Skeletal muscle tissue (tissue), 4 donors: ENCODE results near the gene DPYSL4. TPM values are rescaled to one million over a fixed set of nuclear protein-coding genes. Genes with fewer than 3 reads are reported as not detected.

Experiments used
- H3K27ac ChIP-seq: one replicate; pipeline ENCODE4 v1.7.0; 2013; ENCODE audit warnings: mild to moderate bottlenecking, low read depth, low read length, inconsistent platforms
- H3K27me3 ChIP-seq, 3 donors: one replicate each; pipeline ENCODE4 v1.7.0; 2013; ENCODE audit warnings: low read length in 3 of 3; ENCODE audit not compliant: control insufficient read depth in 3 of 3, insufficient read depth in 3 of 3
- H3K36me3 ChIP-seq, 3 donors: one replicate each; pipeline ENCODE4 v1.7.0; 2013; ENCODE audit warnings: low read length in 3 of 3; ENCODE audit not compliant: control insufficient read depth in 3 of 3, insufficient read depth in 3 of 3
- H3K4me1 ChIP-seq, 3 donors: one replicate each; pipeline ENCODE4 v1.7.0; 2013; ENCODE audit warnings: low read length in 3 of 3, mild to moderate bottlenecking in 3 of 3; ENCODE audit not compliant: control insufficient read depth in 3 of 3, insufficient read depth in 3 of 3
- H3K4me3 ChIP-seq, 3 donors: one replicate each; pipeline ENCODE4 v1.7.0; 2013; ENCODE audit warnings: low read length in 3 of 3
- H3K9ac ChIP-seq, 3 donors: one replicate each; pipeline ENCODE4 v1.7.0; 2013; ENCODE audit warnings: low read length in 3 of 3, mild to moderate bottlenecking in 3 of 3, moderate library complexity in 2 of 3, low read depth in 1 of 3
- H3K9me3 ChIP-seq, 3 donors: one replicate each; pipeline ENCODE4 v1.7.0; 2013; ENCODE audit warnings: low read length in 3 of 3; ENCODE audit not compliant: control insufficient read depth in 3 of 3
- total RNA-seq: library from RNA; depleted of rRNA; stranded (reverse); fragments of >200 nt; gene quantifications from one replicate; pipeline ENCODE4 v1.2.3, GENCODE V29; 2014
- donor health status: Osteomylitis.

DPYSL4 gene
- total RNA-seq, 1 donor from 2014 or later, result 1.0 TPM

DNA sequence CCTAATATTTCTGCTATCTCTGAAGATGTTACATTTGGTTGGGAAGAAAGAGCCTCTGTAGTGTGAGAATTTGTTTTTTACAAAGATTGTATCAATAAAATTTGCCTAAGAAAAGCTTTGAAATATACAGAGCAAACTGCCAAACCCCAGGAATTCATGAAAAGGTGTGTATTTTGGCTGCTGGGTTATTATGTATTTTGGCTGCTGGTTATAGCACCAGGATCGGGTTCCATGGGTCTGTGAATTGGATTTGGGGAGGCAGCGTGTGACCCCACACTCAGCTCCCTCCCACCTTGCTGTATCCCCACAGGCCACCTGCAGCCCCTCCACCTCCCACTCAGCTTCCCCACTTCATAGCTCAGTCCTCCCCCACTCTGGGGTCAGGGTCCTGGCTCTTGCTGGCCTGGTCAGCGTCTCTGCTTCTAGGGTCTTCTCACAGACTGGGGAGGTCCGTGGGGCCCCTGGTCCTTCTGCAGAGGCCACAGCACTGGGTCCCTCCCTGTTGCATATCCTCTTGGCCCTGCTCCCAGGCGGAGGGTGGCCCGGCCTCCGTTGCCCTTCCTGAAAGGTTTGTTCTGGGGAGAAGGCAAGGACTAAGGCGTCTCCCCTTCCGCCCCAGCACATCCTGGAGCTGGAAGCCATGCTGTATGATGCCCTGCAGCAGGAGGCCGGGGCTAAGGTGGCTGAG, 24.0 kb upstream of the DPYSL4 start:
- peaks cover 0 to 2% (median 0%) of the 10 kb centered on the region in 3 donors for H3K36me3 ChIP-seq
- no peaks in the 10 kb centered on the region for H3K9me3 ChIP-seq
- peak overlapping the region in 1 of 3 donors; percentile 54 for H3K9ac ChIP-seq
- peak overlapping the region in 2 of 3 donors; percentile 32 to 35 for H3K4me3 ChIP-seq
- H3K27ac ChIP-seq, result no peak overlapping the region
- peaks cover 0 to 5% (median 0%) of the 10 kb centered on the region in 3 donors for H3K27me3 ChIP-seq
- H3K4me1 ChIP-seq, result peaks cover 15 to 23% (median 21%) of the 10 kb centered on the region in 3 donors

- no peaks in the 10 kb centered on the region for H3K9me3 ChIP-seq
- H3K27ac ChIP-seq, result no peak overlapping the region
- peaks cover 0 to 2% (median 0%) of the 10 kb centered on the region in 3 donors for H3K36me3 ChIP-seq
- H3K27me3 ChIP-seq, result peaks cover 0 to 5% (median 0%) of the 10 kb centered on the region in 3 donors
- H3K9ac ChIP-seq, result peak overlapping the region in 1 of 3 donors; percentile 54
- peak overlapping the region in 2 of 3 donors; percentile 32 to 35 for H3K4me3 ChIP-seq
- H3K4me1 ChIP-seq, result peaks cover 15 to 23% (median 21%) of the 10 kb centered on the region in 3 donors
Observed at GRCh38 chr10:132163278-132163765, 23.4 kb upstream of the DPYSL4 start.

- H3K9ac ChIP-seq, result no peak overlapping the region
- H3K4me1 ChIP-seq, result peaks cover 15 to 23% (median 21%) of the 10 kb centered on the region in 3 donors
- H3K27ac ChIP-seq, result no peak overlapping the region
- H3K27me3 ChIP-seq, result peaks cover 0 to 5% (median 0%) of the 10 kb centered on the region in 3 donors
- H3K36me3 ChIP-seq, result peaks cover 0 to 4% (median 3%) of the 10 kb centered on the region in 3 donors
- no peak overlapping the region for H3K4me3 ChIP-seq
- no peaks in the 10 kb centered on the region for H3K9me3 ChIP-seq
Observed at GRCh38 chr10:132163826-132164515, 22.8 kb upstream of the DPYSL4 start.

DNA sequence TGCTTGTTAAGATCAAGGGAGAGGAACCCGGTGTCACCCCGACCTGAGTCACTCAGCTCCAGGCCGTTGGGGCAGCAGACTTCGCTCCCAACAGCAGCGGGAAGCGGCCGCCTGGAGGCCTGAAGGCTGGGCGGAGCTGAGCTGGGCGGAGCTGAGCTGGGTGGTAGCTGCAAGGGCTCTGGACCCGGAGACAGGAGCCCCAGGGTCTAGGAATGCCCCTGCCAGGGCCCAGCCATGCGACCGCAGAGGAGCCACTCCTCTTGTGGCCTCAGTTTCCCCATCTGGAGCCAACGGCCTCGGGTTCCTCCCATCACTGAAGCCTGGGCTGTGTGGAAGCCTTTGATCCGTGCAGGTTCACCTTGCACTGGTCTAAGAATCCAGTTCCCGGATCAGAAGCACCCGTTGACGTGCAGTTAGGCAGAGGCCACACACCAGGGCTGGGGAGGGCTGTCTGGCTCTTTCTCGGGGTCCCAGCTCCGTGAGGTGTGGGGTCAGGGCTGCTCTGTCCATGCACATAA, 21.9 kb upstream of the DPYSL4 start:
- H3K27ac ChIP-seq, result no peak overlapping the region
- no peak overlapping the region for H3K4me3 ChIP-seq
- H3K4me1 ChIP-seq, result peaks cover 15 to 23% (median 21%) of the 10 kb centered on the region in 3 donors

DNA sequence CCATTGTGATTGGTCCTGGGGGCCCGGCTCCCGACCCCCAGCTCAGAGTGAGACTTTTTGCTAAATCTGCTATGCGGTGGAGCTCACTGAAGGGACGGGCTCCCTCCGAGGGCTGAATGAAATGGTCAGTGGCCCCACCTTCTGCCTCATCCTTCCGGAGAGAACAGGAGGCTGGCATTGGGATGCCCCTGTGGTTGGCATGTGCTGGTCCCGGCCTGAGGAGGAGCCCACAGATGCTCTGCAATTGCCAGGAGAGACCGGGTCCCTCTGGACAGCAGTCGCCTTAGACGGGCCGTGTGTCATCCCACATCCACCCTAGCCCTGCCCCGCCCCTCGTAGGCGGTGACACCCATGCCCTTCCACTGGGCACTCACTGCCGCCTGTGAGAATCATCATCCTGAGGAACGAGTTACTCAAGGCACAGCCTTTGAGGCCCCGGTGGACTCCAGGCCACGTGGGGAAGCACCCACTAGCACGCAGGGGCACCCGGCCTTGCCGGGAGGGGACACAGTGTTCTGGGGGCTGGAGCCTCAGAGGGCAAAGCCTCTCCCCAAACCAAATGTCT, 21.2 kb upstream of the DPYSL4 start:
- peaks cover 0 to 5% (median 0%) of the 10 kb centered on the region in 3 donors for H3K27me3 ChIP-seq
- H3K9ac ChIP-seq, result no peak overlapping the region
- no peaks in the 10 kb centered on the region for H3K9me3 ChIP-seq
- H3K4me1 ChIP-seq, result peaks cover 15 to 23% (median 21%) of the 10 kb centered on the region in 3 donors
- no peak overlapping the region for H3K4me3 ChIP-seq
- no peak overlapping the region for H3K27ac ChIP-seq
- H3K36me3 ChIP-seq, result peaks cover 0 to 7% (median 6%) of the 10 kb centered on the region in 3 donors

More for the DNA sequence above, 21.9 kb upstream of the DPYSL4 start:
- Histone ChIP-seq H3K9ac (no peak overlapping the region), H3K36me3 (peaks cover 0 to 7% (median 3%) of the 10 kb centered on the region in 3 donors), H3K9me3 (no peaks in the 10 kb centered on the region), H3K27me3 (peaks cover 0 to 5% (median 0%) of the 10 kb centered on the region in 3 donors)

- Histone ChIP-seq H3K4me3 (no peak overlapping the region), H3K4me1 (peaks cover 15 to 23% (median 21%) of the 10 kb centered on the region in 3 donors), H3K36me3 (peaks cover 0 to 7% (median 7%) of the 10 kb centered on the region in 3 donors), H3K27ac (no peak overlapping the region), H3K9ac (no peak overlapping the region), H3K9me3 (no peaks in the 10 kb centered on the region), H3K27me3 (peaks cover 0 to 5% (median 0%) of the 10 kb centered on the region in 3 donors)
Observed at GRCh38 chr10:132166216-132166950, 20.4 kb upstream of the DPYSL4 start.

- no peak overlapping the region for H3K9ac ChIP-seq
- no peak overlapping the region for H3K27ac ChIP-seq
- peaks cover 0 to 7% (median 7%) of the 10 kb centered on the region in 3 donors for H3K36me3 ChIP-seq
- H3K4me1 ChIP-seq, result peaks cover 14 to 19% (median 17%) of the 10 kb centered on the region in 3 donors
- no peaks in the 10 kb centered on the region for H3K9me3 ChIP-seq
- peaks cover 0 to 5% (median 0%) of the 10 kb centered on the region in 3 donors for H3K27me3 ChIP-seq
- no peak overlapping the region for H3K4me3 ChIP-seq
Observed at GRCh38 chr10:132167041-132167674, 19.6 kb upstream of the DPYSL4 start.

- Histone ChIP-seq H3K36me3 (peaks cover 0 to 7% (median 7%) of the 10 kb centered on the region in 3 donors), H3K9ac (no peak overlapping the region), H3K27me3 (peaks cover 0 to 3% (median 0%) of the 10 kb centered on the region in 3 donors), H3K9me3 (no peaks in the 10 kb centered on the region), H3K4me3 (no peak overlapping the region), H3K4me1 (peaks cover 6 to 11% (median 9%) of the 10 kb centered on the region in 3 donors), H3K27ac (no peak overlapping the region)
Observed at GRCh38 chr10:132167976-132168375, 18.8 kb upstream of the DPYSL4 start.

- Histone ChIP-seq H3K36me3 (peaks cover 0 to 7% (median 7%) of the 10 kb centered on the region in 3 donors), H3K9ac (no peak overlapping the region), H3K4me1 (peaks cover under 1 to 5% (median 3%) of the 10 kb centered on the region in 3 donors), H3K27me3 (peaks cover 0 to 3% (median 0%) of the 10 kb centered on the region in 3 donors), H3K4me3 (no peak overlapping the region), H3K9me3 (no peaks in the 10 kb centered on the region), H3K27ac (no peak overlapping the region)
Observed at GRCh38 chr10:132168571-132169030, 18.1 kb upstream of the DPYSL4 start.
